Stimulated activated CD8-positive, alpha-beta memory T cell treated with anti-CD3 and anti-CD28 coated beads, Interleukin-12 subunit alpha, Interleukin-12 subunit beta, amount 100 ng/mL, for 24 hours (primary cell): ENCODE data around the gene ICAM1.

Source experiments
- DNase-seq: peaks from one replicate; pipeline ENCODE4 v3.0.0-alpha.2; 2020; ENCODE audit errors: extremely low read depth

Gene ICAM1

DNA sequence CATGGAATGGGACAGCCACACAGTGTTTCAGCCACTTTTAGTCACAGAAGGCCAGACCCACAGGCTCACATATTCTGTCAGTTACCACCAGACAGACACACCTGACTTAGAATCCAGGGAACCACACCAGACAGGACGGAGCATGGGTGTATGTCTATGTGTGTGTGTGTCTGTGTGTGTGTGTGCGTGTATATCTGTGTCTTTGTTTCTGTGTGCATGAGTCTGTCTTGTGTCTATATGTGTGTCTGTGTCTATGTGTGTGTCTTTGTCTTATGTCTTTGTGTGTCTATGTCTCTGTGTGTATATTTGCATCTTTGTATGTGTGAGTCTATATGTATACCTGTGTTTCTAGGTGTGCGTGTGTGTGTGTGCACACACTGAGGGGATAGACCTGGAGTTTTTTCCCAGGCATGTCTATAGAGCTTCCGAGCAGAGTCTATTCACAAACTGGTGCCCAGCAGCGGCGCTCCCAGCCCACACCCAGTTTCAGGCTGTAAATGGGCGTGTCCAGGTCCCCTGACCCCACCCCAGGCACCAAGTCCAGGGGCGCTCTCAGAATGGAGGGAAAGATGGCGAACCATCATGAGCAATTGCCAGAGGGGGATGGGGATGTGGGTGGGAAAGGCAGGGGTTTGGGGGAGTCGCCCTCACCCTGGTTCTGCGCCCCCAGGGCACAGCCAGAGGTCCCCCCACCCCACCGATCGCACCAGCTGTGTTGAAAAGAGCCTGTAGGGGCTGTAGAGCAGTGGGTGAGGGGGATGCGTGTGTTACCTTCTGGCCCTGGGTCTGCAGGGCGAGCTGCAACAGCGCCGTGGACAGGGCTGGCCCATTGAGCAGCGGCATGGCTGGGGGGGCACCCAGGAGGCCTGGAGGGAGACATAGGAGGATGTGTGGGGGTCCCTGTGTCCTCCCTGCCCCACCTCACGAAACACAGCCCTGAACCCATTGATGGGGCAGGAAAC is 51.2 kb downstream of the ICAM1 start:
- DNase-seq = no peak

DNA sequence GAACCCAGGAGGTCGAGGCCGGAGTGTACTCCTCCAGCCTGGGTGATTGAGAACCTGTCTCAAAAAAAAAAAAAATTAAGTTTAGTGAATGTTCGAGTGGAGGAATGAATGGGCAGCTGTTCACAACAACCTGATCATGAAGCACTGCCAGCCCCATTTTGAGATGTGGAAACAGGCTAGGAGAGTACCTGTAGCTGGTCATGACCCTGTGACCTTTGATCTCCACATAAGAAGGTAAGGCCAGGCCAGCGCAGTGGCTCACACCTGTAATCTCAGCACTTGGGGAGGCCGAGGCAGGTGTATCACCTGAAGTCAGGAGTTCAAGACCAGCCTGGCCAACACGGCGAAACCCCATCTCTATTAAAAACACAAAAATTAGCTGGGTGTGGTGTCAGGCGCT is 54.8 kb downstream of the ICAM1 start:
- DNase-seq = no peak

DNA sequence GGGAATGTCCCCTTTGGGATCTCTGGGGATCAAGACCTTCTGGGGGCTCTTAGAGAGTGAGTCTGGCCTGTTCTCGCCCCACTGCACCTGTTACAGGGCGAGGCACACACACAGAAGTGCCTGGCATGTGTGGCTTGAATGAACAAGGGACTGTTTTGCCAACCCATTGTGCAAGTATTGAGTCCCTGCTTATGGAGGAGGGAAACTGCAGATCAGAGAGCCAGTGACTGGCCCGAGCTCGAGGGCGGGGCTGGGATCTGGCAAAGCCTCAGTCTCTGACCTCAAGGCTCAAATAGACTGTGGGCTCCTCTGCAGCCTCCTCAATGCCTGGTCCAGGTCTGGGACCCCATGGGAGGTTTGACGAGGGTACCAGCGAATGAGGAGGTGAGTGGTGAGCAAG is 56.9 kb downstream of the ICAM1 start:
- no peak for DNase-seq

DNA sequence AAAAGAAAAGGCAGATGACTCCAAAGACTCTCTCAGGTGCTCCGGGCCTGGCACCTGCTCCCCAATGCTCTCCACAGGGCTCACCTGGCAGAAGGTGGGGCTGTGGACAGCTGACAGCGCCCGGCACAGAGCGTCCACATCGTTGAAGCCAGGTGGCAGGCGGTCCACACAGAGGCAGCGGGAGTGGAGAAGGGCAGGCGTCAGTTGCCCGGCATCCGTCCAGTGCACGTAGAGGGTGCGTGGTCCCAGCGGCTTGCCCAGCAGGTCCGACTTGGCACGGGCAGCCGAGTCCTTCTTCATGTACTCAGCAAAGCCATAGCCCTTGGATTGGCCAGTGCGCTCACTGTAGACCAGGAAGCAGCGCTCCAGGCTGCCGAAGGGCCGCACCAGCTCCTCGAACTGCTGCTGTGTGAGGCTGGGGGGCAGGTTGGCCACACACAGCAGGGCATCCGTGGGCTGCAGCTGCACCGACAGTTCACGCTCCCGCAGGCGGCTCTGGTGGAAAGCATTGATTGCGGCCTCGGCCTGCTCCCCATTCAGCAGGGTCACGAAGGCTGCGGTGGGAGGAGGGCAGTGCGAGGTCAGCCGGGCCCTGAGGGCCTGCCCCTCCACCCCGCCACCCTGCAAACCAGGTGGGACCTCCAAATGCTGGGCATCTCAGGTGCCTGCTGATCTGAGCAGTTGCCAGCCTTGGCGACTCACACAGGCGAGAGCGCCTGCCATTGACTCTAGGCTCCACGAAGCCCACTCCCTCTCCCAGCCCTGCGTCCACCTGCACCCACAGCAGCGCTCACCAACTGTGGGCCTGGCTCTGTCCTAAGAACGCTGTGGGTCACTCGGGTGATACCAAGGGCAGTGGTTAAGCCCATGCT is 57.9 kb downstream of the ICAM1 start:
- DNase-seq = no peak

DNA sequence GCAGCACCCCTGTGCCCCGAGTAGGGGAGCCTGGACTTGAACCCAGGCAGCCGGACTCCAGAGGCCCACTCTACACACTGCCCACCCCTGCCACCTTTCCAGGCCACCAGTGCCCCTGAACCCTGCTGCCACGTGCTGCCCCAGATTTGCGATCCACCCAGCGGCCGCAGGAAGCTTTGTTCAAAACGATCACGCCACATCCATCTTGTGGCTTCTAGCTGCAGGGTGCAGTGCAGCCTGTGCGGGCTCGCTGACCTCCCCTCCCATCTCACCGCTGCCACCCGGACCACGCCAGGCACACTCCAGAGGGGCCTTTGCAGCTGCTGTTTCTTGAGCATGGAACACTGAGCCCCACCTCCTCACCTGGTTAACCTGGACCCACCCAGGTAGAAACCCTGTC is 58.6 kb downstream of the ICAM1 start:
- no peak for DNase-seq

DNA sequence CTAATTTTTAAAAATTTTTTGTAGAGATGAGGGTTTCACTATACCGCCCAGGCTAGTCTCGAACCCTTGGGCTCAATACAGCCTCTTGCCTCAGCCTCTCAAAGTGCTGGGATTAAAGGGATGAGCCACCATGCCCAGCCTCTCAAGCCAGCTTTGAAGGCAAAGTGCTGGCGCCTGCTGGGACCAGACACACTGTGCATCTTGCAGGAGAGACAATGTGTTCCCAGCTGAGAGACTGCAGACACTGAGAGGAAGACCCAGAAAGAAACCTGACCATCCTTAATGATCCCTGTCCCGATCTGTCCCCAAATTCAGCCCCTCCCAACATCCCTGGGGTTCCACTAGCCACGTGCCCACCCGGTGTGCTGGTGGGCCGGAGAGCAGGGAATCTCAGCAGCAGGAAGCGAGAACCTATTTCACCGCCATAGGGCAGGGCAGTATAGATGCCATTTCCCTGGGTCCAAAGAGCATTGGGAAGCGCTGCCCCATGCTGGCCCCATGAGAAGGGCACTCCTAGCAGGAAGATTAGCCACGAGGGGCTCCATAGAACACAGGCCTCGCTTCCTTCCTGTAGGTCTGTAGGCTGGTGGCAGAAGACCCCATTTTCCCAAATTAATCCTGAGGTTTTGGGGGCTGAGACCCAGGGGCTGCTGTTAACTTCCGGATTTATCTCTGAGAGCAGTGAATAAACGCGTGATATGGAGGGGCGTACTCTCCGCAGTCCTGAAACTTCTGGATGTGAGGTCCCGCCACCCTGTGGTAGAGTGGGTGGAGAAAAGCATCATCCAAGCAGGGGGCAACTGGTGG is 61.4 kb downstream of the ICAM1 start:
- DNase-seq = no peak

DNA sequence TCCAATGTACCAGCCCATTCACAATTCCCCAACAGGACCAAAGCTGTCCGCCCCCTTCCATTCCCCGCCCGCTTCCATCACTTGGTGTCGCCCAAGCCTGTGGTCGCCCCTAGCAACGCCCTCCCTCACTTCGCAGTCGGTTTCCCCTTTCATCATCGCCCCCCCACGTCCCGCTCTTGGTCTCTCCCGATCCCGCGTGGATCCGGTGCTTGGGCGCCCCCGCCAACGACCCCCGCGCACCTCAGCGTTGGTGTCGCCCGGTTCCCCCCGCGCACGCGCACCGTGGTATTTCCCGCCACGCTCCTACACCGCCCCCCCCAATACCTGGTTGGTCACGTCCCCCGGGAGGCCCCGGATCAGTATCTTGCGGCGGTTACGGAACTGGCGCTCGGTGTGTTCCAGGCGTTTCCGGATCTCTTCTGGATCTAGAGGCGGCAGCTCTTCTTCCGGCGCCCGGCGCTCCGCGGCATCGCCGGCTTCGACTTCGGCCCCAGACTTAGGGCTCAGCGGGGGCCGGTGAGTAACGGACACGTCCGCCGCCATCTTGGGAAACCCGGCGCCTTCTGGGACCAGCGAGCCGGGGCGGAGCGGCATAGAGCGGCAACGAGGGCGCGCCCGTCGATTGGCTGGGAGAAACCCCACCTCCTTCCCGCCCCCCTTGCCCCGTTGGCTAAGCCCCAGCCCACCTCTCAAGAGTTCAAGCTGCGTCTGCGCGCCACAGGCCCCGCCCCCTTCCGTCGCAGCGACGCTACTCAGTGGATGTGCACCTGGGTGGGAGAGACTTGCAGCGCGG is 62.2 kb downstream of the ICAM1 start, which contains the start of gene RAVER1:
Gene RAVER1 (minus strand): TSS at position 565 of the 793 bp plus-strand sequence. CDS start 22 bp downstream, at position 543.
- peak; percentile 96 for DNase-seq

DNA sequence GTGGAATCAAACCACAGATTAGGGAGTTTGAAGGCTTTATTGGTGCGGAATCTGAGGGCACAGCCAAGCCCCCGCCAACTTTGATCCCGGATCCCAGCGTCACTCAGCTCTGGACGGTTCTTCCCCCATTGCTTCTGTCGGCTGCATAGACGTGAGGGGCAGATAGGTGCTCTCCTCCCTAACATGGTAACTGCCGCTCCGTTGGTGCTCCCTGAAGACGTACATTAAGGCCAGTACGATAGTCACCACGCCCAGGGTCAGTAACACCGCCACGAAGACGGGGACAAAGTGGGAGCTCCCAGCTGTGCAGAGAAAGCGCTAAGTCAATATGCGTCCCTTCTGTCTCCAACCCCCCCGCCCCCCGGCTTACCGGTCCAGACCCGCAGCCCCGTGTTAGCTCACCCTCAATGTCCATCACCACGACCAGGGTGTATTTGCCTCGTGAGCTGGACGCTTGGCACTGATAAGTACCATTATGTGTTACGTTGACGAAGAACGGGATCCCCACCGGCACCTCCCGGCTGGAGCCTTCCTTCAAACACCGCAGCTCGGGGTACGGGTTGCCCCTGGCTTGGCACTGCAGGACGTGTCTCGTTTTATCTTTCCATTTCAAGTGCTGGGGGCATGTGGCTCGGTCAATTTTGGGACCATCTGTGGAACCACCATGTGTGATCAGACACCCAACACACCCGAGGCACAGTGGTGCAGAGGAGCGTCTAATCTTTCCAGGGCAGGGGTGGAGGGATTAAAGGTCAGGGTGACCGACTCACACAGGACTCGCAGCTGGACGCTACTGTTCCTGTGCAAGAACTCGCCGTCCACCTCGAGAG is 63.1 kb downstream of the ICAM1 start:
- DNase-seq = no peak

DNA sequence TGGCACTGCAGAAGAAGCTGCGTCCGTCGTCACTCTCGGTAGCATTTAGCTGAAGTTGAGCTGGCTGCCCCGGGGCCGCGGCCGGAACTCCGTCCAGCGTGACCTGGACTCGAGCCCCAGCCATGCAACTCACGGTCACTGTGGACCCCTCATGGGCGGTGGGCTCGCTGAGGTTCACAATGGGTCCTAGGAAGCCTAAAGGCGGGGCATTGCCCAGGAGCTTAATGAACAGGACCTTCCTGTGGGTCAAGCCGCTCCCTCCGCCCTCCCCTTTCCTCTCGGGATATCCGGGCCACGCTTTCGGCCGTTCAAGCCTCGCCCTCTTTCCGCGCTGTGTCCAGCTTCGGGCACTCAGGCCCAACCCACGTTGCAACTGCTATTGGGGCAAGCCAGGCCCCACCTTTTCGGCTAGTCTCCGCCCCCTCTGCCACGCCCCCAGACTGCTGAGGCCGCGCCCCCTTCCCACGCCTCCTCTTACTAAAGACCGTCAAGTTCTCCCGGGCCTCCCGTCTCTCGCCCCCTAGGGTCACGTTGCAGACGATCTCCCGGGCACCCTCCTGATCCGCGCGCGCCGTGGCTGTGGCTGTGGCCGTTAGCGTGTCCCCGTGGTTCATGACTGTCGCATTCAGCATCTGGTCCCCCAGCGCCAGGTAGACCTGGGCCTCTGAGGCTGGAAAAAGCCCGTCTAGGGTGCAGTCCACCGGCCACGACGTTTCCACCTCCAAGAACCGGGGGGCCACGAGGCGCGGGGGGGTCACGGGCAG is 63.9 kb downstream of the ICAM1 start:
- DNase-seq = no peak

DNA sequence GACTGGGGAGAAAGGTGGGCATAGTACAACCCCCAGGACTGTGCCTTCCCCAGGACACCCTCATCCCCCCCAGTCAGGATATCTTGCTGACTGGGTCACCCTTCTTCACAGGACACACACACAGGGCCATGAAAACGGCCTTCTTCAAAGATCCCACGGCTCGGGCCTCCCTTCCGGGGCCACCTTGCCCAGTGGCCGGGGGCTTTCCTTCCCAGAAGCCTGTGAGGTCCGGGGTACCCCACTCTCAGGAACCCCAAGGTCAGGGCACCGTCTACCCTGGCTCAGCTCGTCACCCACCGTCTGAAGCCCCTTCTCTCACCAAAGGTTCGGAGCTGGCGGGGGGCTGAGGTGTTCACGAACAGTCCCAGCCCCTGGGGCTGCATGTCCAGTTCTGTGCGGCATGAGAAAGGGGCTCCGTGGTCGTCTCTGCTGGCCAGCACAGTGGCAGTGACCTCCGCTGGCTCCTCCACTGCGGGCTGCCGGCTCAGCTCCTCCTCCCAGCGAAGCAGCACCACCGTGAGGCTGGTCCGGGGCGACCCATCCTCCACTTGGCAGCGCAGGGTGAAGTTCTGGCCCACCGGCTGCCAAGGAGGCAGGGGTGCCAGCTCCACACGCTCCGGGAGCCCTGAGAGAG is 64.5 kb downstream of the ICAM1 start:
- no peak for DNase-seq
